HEK293 (cell line): ENCODE measurements around the gene TNS1.
"Not testable (repeated sequence)": the region's sequence is repeated elsewhere in the genome, so short reads cannot be mapped to it uniquely, and the experiment has no call there.

ENCODE experiments used
- CTCF ChIP-seq: fragments of 450-650 bp; formaldehyde crosslinking; IDR thresholded peaks from 2 replicates; pipeline ENCODE4 v1.5.1; 2016; ENCODE audit warnings: missing biosample characterization, missing genetic modification characterization
- MZF1 ChIP-seq: fragments of 450-650 bp; formaldehyde crosslinking; IDR thresholded peaks from 2 replicates; pipeline ENCODE4 v1.5.1; 2017; ENCODE audit warnings: missing biosample characterization, missing genetic modification characterization, borderline replicate concordance
- PRDM4 ChIP-seq: fragments of 450-650 bp; formaldehyde crosslinking; IDR thresholded peaks from 2 replicates; pipeline ENCODE4 v1.5.1; 2017; ENCODE audit warnings: missing biosample characterization, missing genetic modification characterization
- REPIN1 ChIP-seq: fragments of 450-650 bp; formaldehyde crosslinking; IDR thresholded peaks from 2 replicates; pipeline ENCODE4 v1.5.1; 2017; ENCODE audit warnings: missing biosample characterization, missing genetic modification characterization, low read depth
- SETDB1 ChIP-seq: IDR thresholded peaks from one replicate; pipeline ENCODE4 v1.6.1; 2017; ENCODE audit warnings: mild to moderate bottlenecking, low read length, moderate library complexity, mixed read lengths; ENCODE audit not compliant: insufficient read length
- ZBTB21 ChIP-seq: fragments of 450-650 bp; formaldehyde crosslinking; IDR thresholded peaks from 2 replicates; pipeline ENCODE4 v1.5.1; 2017; ENCODE audit warnings: missing biosample characterization, missing genetic modification characterization
- ZNF138 ChIP-seq: fragments of 450-650 bp; formaldehyde crosslinking; IDR thresholded peaks from 2 replicates; pipeline ENCODE4 v1.5.1; 2016; ENCODE audit warnings: missing biosample characterization, missing genetic modification characterization, borderline replicate concordance
- ZNF16 ChIP-seq: fragments of 450-650 bp; formaldehyde crosslinking; IDR thresholded peaks from 2 replicates; pipeline ENCODE4 v1.5.1; 2016; ENCODE audit warnings: low read depth, missing biosample characterization, missing genetic modification characterization
- ZNF324 ChIP-seq: fragments of 450-650 bp; formaldehyde crosslinking; IDR thresholded peaks from 2 replicates; pipeline ENCODE4 v1.5.1; 2016; ENCODE audit warnings: missing biosample characterization, missing genetic modification characterization
- ZNF843 ChIP-seq: fragments of 450-650 bp; formaldehyde crosslinking; IDR thresholded peaks from 2 replicates; pipeline ENCODE4 v1.5.1; 2016; ENCODE audit warnings: missing biosample characterization, missing genetic modification characterization

GRCh38 chr2:218044599-218044998, 41.8 kb upstream of the TNS1 start:
- not testable (repeated sequence) for TF ChIP-seq ZNF16; PRDM4 (tag by site-specific recombination); CTCF (tag by site-specific recombination); ZBTB21 (tag by site-specific recombination); ZNF843 (tag by site-specific recombination); ZNF138 (tag by site-specific recombination); ZNF324; MZF1 (tag by site-specific recombination); SETDB1; REPIN1
